IMR-90 (cell line): Measurements from ENCODE around the gene SERPINB5. TPM values are rescaled to one million over a fixed set of nuclear protein-coding genes. Genes with fewer than 3 reads are reported as not detected.
A peak's percentile ranks its signal among the peaks of the same experiment; 100 is the strongest.

Source experiments
- ATAC-seq: fragments of 200-7000 bp; cut with Tn5 transposase; 2 replicates; pipeline ENCODE4 v1.9.1; 2020; ENCODE audit warnings: low read depth, mild to moderate bottlenecking, moderate library complexity
- BruUV-seq: library from RNA; stranded (reverse); fragments of 400-500 nt; replicated peaks from 2 replicates; lab custom pipeline; 2021; lab: Mats Ljungman, UMichigan
- CTCF ChIA-PET: fragments of 300-600 bp; formaldehyde crosslinking; extraction: SDS; loops from one replicate; lab custom pipeline; 2021; ENCODE audit warnings: antibody characterized with exemption; lab: Yijun Ruan, JAX
- POLR2A ChIA-PET: fragments of 300-600 bp; sonication (Branson Sonifier 250); formaldehyde crosslinking; loops from one replicate; lab custom pipeline; 2022; ENCODE audit warnings: antibody characterized with exemption; ENCODE audit not compliant: unreplicated experiment; lab: Charles Lee
- DNase-seq: peaks from one replicate; pipeline ENCODE4 v3.0.0; 2013
- H2AFZ ChIP-seq: replicated peaks from 2 replicates; pipeline ENCODE3; 2013; ENCODE audit warnings: low read length, mild to moderate bottlenecking; ENCODE audit not compliant: poor library complexity
- H2AK5ac ChIP-seq: 2 replicates; pipeline ENCODE4 v1.6.1; 2013; ENCODE audit warnings: low read depth, low read length, inconsistent platforms
- H2AK9ac ChIP-seq: replicated peaks from 2 replicates; pipeline ENCODE3; 2013; ENCODE audit warnings: mild to moderate bottlenecking, low read depth, low read length, moderate library complexity; ENCODE audit not compliant: poor library complexity
- H2BK120ac ChIP-seq: 2 replicates; pipeline ENCODE4 v1.6.1; 2013; ENCODE audit warnings: low read depth, low read length, inconsistent platforms
- H2BK15ac ChIP-seq: 3 replicates; pipeline ENCODE4 v1.6.1; 2013; ENCODE audit warnings: low read depth, low read length, inconsistent platforms
- H2BK20ac ChIP-seq: 2 replicates; pipeline ENCODE4 v1.6.1; 2013; ENCODE audit warnings: low read depth, mild to moderate bottlenecking, inconsistent platforms, low read length, moderate library complexity
- H2BK5ac ChIP-seq: 2 replicates; pipeline ENCODE4 v1.6.1; 2013; ENCODE audit warnings: mild to moderate bottlenecking, low read depth, low read length, inconsistent platforms; ENCODE audit not compliant: poor library complexity, severe bottlenecking
- H3K14ac ChIP-seq: replicated peaks from 2 replicates; pipeline ENCODE4 v1.6.1; 2013; ENCODE audit warnings: low read depth, low read length, inconsistent platforms
- H3K18ac ChIP-seq: 2 replicates; pipeline ENCODE4 v1.6.1; 2013; ENCODE audit warnings: low read depth, low read length, control low read depth
- H3K23ac ChIP-seq: 2 replicates; pipeline ENCODE4 v1.6.1; 2013; ENCODE audit warnings: low read depth, low read length, inconsistent platforms
- H3K27ac ChIP-seq: 2 replicates; pipeline ENCODE4 v1.5.1; 2013; ENCODE audit warnings: mild to moderate bottlenecking, control low read depth, low read length; ENCODE audit not compliant: insufficient read depth
- H3K27me3 ChIP-seq: 2 replicates; pipeline ENCODE4 v1.6.1; 2013; ENCODE audit warnings: low read length; ENCODE audit not compliant: control insufficient read depth, insufficient read depth
- H3K36me3 ChIP-seq: 2 replicates; pipeline ENCODE4 v1.6.1; 2013; ENCODE audit warnings: low read length, mixed read lengths; ENCODE audit not compliant: control insufficient read depth, insufficient read depth
- H3K4ac ChIP-seq: 2 replicates; pipeline ENCODE4 v1.6.1; 2013; ENCODE audit warnings: low read depth, low read length, inconsistent platforms
- H3K4me1 ChIP-seq: 2 replicates; pipeline ENCODE4 v1.6.1; 2013; ENCODE audit warnings: low read length, mixed read lengths; ENCODE audit not compliant: control insufficient read depth, insufficient read depth
- H3K4me2 ChIP-seq: 2 replicates; pipeline ENCODE4 v1.6.1; 2013; ENCODE audit warnings: low read depth, mild to moderate bottlenecking, control low read depth, low read length, moderate library complexity
- H3K4me3 ChIP-seq: 2 replicates; pipeline ENCODE4 v1.5.1; 2013; ENCODE audit warnings: low read depth, mild to moderate bottlenecking, control low read depth, low read length, moderate library complexity; ENCODE audit not compliant: insufficient read depth
- H3K56ac ChIP-seq: 2 replicates; pipeline ENCODE4 v1.6.1; 2013; ENCODE audit warnings: low read length, inconsistent platforms; ENCODE audit not compliant: insufficient read depth; ENCODE audit errors: extremely low read depth
- H3K79me1 ChIP-seq, 2 experiments: 2 replicates each; pipeline ENCODE4 v1.6.1; 2013; ENCODE audit warnings: low read length in 2 of 2, inconsistent platforms in 1 of 2, low read depth in 1 of 2
- H3K9ac ChIP-seq: 2 replicates; pipeline ENCODE4 v1.6.1; 2013; ENCODE audit warnings: low read depth, low read length, control low read depth
- H3K9me1 ChIP-seq: 2 replicates; pipeline ENCODE4 v1.6.1; 2013; ENCODE audit warnings: low read length, inconsistent platforms; ENCODE audit not compliant: insufficient read depth
- H3K9me3 ChIP-seq: 2 replicates; pipeline ENCODE4 v1.6.1; 2013; ENCODE audit warnings: low read length; ENCODE audit not compliant: control insufficient read depth, insufficient read depth
- H4K20me1 ChIP-seq: 2 replicates; pipeline ENCODE4 v1.6.1; 2013; ENCODE audit warnings: low read length, inconsistent platforms; ENCODE audit not compliant: insufficient read depth
- H4K5ac ChIP-seq: 2 replicates; pipeline ENCODE4 v1.6.1; 2013; ENCODE audit warnings: mild to moderate bottlenecking, low read depth, low read length, control low read depth
- H4K8ac ChIP-seq, 2 experiments: 2 replicates each; pipeline ENCODE4 v1.6.1; 2013; ENCODE audit warnings: low read depth in 2 of 2, low read length in 2 of 2, control low read depth in 1 of 2, inconsistent platforms in 1 of 2
- H4K91ac ChIP-seq: 2 replicates; pipeline ENCODE4 v1.6.1; 2013; ENCODE audit warnings: low read depth, low read length, inconsistent platforms; ENCODE audit not compliant: insufficient read depth
- BHLHE40 ChIP-seq: fragments of 150-350 bp; IDR thresholded peaks from 2 replicates; pipeline ENCODE4 v1.6.1; 2016; ENCODE audit warnings: mild to moderate bottlenecking, low read depth, low read length
- CHD1 ChIP-seq: IDR thresholded peaks from 2 replicates; pipeline ENCODE4 v1.6.1; 2012; ENCODE audit warnings: low read depth, low read length, improper control_type of control experiment
- FOS ChIP-seq: fragments of 150-350 bp; IDR thresholded peaks from 2 replicates; pipeline ENCODE4 v1.6.1; 2016; ENCODE audit warnings: low read depth, low read length
- MAFK ChIP-seq: IDR thresholded peaks from 2 replicates; pipeline ENCODE4 v1.6.1; 2012; ENCODE audit warnings: low read depth, low read length, improper control_type of control experiment
- MXI1 ChIP-seq: IDR thresholded peaks from 2 replicates; pipeline ENCODE4 v1.6.1; 2012; ENCODE audit warnings: low read depth, mild to moderate bottlenecking, low read length, moderate library complexity, borderline replicate concordance
- NFE2L2 ChIP-seq: fragments of 150-350 bp; IDR thresholded peaks from 2 replicates; pipeline ENCODE4 v1.6.1; 2016; ENCODE audit warnings: low read depth, mild to moderate bottlenecking, low read length
- POLR2A ChIP-seq: IDR thresholded peaks from 2 replicates; pipeline ENCODE4 v1.6.1; 2012; ENCODE audit warnings: mild to moderate bottlenecking, low read depth, low read length
- RAD21 ChIP-seq: IDR thresholded peaks from 2 replicates; pipeline ENCODE4 v1.6.1; 2012; ENCODE audit warnings: low read length, improper control_type of control experiment
- RCOR1 ChIP-seq: IDR thresholded peaks from 2 replicates; pipeline ENCODE4 v1.6.1; 2012; ENCODE audit warnings: mild to moderate bottlenecking, low read length, improper control_type of control experiment; ENCODE audit not compliant: insufficient replicate concordance
- RFX5 ChIP-seq: IDR thresholded peaks from 2 replicates; pipeline ENCODE4 v1.8.0; 2012; ENCODE audit warnings: low read depth, mild to moderate bottlenecking, low read length, moderate library complexity
- SMC3 ChIP-seq: fragments of 150-350 bp; IDR thresholded peaks from 2 replicates; pipeline ENCODE4 v1.6.1; 2016; ENCODE audit warnings: low read depth, mild to moderate bottlenecking, antibody characterized with exemption, low read length, moderate library complexity
- WGBS, 2 experiments: methylation state at CpG; one replicate each; pipeline versions ENCODE4 v1.1.5 to v1.1.7; 2013; ENCODE audit warnings: missing lambda C conversion rate in 2 of 2; ENCODE audit not compliant: insufficient read length in 1 of 2; ENCODE audit errors: extremely low coverage in 2 of 2; 5-methylcytosine and 5-hydroxymethylcytosine counted together
- dilution Hi-C: fragments of 300-500 bp; cut with HindIII; formaldehyde crosslinking; loops from one replicate; pipeline ENCODE4 v1.14.3; 2018; ENCODE audit warnings: low sequenced_read_pairs; ENCODE audit not compliant: unreplicated experiment
- in situ Hi-C: fragments of 300-500 bp; cut with MboI; formaldehyde crosslinking; loops from 3 replicates; pipeline ENCODE4 v1.14.3; 2019; ENCODE audit warnings: low sequenced_read_pairs, inconsistent platforms, mixed read lengths
- intact Hi-C: fragments of 100-400 bp; cut with micrococcal nuclease; formaldehyde crosslinking; loops from 2 replicates; pipeline ENCODE4 v1.10.0; 2022
- polyA plus RNA-seq, 3 experiments: library from polyadenylated mRNA; depleted of rRNA; stranded (reverse); fragments of >200 nt; gene quantifications; 2 replicates each; pipeline ENCODE4 v1.2.3, GENCODE V29; 2012; ENCODE audit warnings: low replicate concordance in 1 of 3
- total RNA-seq: library from RNA; depleted of rRNA; stranded (reverse); fragments of >200 nt; gene quantifications from 2 replicates; pipeline ENCODE4 v1.2.3, GENCODE V29; 2012
- TF ChIP-seq, protein P1 (sequence below): conservative IDR thresholded peaks from 2 replicates; pipeline ENCODE4 v1.5.1; 2012; ENCODE audit warnings: mild to moderate bottlenecking, low read depth, low read length, improper control_type of control experiment
- TF ChIP-seq, protein P2 (sequence below): fragments of 150-350 bp; IDR thresholded peaks from 2 replicates; pipeline ENCODE4 v1.6.1; 2016; ENCODE audit warnings: low read depth, mild to moderate bottlenecking, low read length, moderate library complexity, borderline replicate concordance
- TF ChIP-seq, protein P3 (sequence below): fragments of 150-350 bp; IDR thresholded peaks from 2 replicates; pipeline ENCODE4 v1.6.1; 2017; ENCODE audit warnings: mild to moderate bottlenecking, antibody characterized with exemption, low read length, low read depth

The SERPINB5 gene
- total and polyA plus RNA-seq, 2 of the 4 experiments (the other 2 are of a cell fraction): not detected

DNA sequence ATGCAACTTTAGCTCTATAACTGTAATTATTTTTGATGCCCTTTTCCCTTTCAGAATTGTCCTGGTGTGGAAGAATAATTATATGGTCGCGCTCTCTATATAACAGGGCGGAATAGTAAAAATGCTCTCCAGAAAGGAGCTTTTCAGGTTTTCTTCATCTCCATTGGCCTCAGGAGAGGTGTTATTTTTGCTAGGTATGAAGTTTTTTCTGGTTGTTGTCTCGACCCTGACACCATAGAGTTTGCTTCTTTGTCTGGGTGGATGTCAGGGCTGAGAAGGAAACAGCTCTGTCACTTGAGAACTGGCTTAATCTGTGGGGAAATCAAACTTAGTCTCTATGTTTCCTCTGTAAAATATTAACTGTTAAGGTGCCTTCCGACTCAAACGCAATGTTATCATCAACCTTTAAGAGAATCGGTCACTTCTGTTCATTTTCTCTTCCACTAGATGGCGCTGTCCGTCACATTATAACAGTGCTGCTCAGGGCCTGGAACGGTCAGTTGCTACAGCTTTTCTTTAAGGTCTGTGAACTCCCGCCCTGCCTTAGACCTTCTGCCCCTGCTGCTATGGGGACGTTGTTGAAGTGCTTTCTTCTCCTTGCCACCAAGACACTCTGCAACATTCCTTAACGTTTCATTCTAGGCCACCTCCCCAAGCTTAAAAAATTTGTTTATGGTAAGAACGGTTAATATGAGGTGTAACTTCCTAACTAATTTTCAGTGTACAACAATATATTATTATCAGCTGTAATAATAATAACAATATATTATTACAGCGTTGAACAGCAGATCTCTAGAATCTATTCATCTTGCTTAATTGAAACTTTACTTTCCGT is 41.6 kb downstream of the SERPINB5 start:
- Histone ChIP-seq H3K9me3 (no peaks in the 10 kb centered on the region), H2AFZ (no peak overlapping the region), H4K5ac (no peak overlapping the region), H3K79me1 (no peaks in the 10 kb centered on the region), H3K4me1 (no peaks in the 10 kb centered on the region), H2BK120ac (no peak overlapping the region), H3K9ac (no peak overlapping the region), H2AK9ac (no peak overlapping the region), H4K8ac (no peak overlapping the region), H3K4me2 (no peak overlapping the region), H4K91ac (no peak overlapping the region), H3K56ac (no peak overlapping the region), H3K36me3 (no peaks in the 10 kb centered on the region), H2BK5ac (no peak overlapping the region), H3K14ac (no peak overlapping the region), H2BK20ac (no peak overlapping the region), H3K23ac (no peak overlapping the region), H3K27me3 (peaks cover 25% of the 10 kb centered on the region), H2BK15ac (no peak overlapping the region), H4K20me1 (no peaks in the 10 kb centered on the region), H3K4me3 (no peak overlapping the region), H3K18ac (no peak overlapping the region), H3K27ac (no peak overlapping the region), H3K9me1 (no peaks in the 10 kb centered on the region), H3K4ac (no peak overlapping the region), H2AK5ac (no peak overlapping the region)
- CTCF ChIA-PET: interaction anchor here (0.6 to 5.4 kb wide), 18 partner anchors 10 to 441 kb away, joined by 3 to 47 read pairs (median 4); no protein-coding TSS in a partner anchor
- POLR2A ChIA-PET: no interaction called here
- BruUV-seq: no TSS peak
- intact Hi-C loops: loop anchor here (1.0 kb wide), 6 partner anchors 60 to 476 kb away; no protein-coding TSS in a partner anchor
- DNase-seq: peak; percentile 70
- in situ Hi-C loops: loop anchor here (5.0 kb wide), 1 partner anchor 329 kb away; no protein-coding TSS in a partner anchor
- dilution Hi-C loops: no loop called here
- WGBS, 2 experiments: no CpG with 5 or more reads among the region's 16 CpGs
- peak; percentile 93 for ATAC-seq
- TF ChIP-seq POLR2A (no peak; the same call in 1 of the 2 replicates), CHD1 (no peak), SMC3 (peak; percentile 95), RCOR1 (no peak), MAFK (no peak), MXI1 (no peak), RAD21 (peak; percentile 91), RFX5 (no peak), BHLHE40 (no peak), NFE2L2 (no peak), FOS (no peak)
- TF ChIP-seq, protein P1, sequence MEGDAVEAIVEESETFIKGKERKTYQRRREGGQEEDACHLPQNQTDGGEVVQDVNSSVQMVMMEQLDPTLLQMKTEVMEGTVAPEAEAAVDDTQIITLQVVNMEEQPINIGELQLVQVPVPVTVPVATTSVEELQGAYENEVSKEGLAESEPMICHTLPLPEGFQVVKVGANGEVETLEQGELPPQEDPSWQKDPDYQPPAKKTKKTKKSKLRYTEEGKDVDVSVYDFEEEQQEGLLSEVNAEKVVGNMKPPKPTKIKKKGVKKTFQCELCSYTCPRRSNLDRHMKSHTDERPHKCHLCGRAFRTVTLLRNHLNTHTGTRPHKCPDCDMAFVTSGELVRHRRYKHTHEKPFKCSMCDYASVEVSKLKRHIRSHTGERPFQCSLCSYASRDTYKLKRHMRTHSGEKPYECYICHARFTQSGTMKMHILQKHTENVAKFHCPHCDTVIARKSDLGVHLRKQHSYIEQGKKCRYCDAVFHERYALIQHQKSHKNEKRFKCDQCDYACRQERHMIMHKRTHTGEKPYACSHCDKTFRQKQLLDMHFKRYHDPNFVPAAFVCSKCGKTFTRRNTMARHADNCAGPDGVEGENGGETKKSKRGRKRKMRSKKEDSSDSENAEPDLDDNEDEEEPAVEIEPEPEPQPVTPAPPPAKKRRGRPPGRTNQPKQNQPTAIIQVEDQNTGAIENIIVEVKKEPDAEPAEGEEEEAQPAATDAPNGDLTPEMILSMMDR: peak; percentile 82
- TF ChIP-seq, protein P2, sequence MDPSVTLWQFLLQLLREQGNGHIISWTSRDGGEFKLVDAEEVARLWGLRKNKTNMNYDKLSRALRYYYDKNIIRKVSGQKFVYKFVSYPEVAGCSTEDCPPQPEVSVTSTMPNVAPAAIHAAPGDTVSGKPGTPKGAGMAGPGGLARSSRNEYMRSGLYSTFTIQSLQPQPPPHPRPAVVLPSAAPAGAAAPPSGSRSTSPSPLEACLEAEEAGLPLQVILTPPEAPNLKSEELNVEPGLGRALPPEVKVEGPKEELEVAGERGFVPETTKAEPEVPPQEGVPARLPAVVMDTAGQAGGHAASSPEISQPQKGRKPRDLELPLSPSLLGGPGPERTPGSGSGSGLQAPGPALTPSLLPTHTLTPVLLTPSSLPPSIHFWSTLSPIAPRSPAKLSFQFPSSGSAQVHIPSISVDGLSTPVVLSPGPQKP: no peak
- TF ChIP-seq, protein P3, sequence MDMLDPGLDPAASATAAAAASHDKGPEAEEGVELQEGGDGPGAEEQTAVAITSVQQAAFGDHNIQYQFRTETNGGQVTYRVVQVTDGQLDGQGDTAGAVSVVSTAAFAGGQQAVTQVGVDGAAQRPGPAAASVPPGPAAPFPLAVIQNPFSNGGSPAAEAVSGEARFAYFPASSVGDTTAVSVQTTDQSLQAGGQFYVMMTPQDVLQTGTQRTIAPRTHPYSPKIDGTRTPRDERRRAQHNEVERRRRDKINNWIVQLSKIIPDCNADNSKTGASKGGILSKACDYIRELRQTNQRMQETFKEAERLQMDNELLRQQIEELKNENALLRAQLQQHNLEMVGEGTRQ: no peak
